Mucosa of rectum (tissue), 2 donors: ENCODE data around the gene ATP13A1.
"Not testable (repeated sequence)": the region's sequence is repeated elsewhere in the genome, so short reads cannot be mapped to it uniquely, and the experiment has no call there.

Experiments used
- H3K27ac ChIP-seq, 2 donors: one replicate each; pipeline ENCODE4 v1.7.0; 2013; ENCODE audit warnings: inconsistent platforms in 2 of 2, low read depth in 2 of 2, low read length in 2 of 2
- H3K27me3 ChIP-seq, 2 donors: one replicate each; pipeline ENCODE4 v1.7.0; 2013; ENCODE audit warnings: low read length in 2 of 2; ENCODE audit not compliant: control insufficient read depth in 2 of 2, insufficient read depth in 2 of 2
- H3K36me3 ChIP-seq, 2 donors: one replicate each; pipeline ENCODE4 v1.7.0; 2013; ENCODE audit warnings: low read length in 2 of 2; ENCODE audit not compliant: control insufficient read depth in 2 of 2, insufficient read depth in 2 of 2
- H3K4me1 ChIP-seq, 2 donors: one replicate each; pipeline ENCODE4 v1.7.0; 2013; ENCODE audit warnings: low read length in 2 of 2, mild to moderate bottlenecking in 1 of 2; ENCODE audit not compliant: control insufficient read depth in 2 of 2, insufficient read depth in 2 of 2
- H3K4me3 ChIP-seq, 2 donors: one replicate each; pipeline ENCODE4 v1.7.0; 2013; ENCODE audit warnings: low read length in 2 of 2
- H3K9ac ChIP-seq, 2 donors: one replicate each; pipeline ENCODE4 v1.7.0; 2013; ENCODE audit warnings: low read length in 2 of 2, low read depth in 1 of 2, mild to moderate bottlenecking in 1 of 2
- H3K9me3 ChIP-seq, 2 donors: one replicate each; pipeline ENCODE4 v1.7.0; 2013; ENCODE audit warnings: low read length in 2 of 2; ENCODE audit not compliant: control insufficient read depth in 2 of 2
- donor health status: healthy.
- donor health status: Normal muscosa, but diverticular disease.

ATP13A1 gene

DNA sequence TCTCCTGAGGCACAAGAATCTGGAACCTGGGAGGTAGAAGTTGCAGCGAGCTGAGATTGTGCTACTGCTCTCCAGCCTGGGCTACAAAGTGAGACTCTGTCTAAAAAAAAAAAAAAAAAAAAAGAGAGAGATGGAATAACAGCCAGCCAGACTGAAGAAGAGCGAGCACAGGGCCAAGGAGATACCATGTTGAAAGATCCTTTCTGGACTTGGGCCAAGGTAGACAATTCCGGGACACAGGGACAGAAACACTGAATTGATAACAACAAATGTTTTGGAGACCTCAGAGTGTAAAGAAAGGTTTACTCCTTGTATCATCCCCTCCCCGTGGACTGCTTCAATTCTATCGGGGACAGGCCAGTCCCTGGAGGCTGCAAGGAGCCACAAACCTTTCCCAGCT is 40.1 kb downstream of the ATP13A1 start:
- Histone ChIP-seq H3K27me3 (no peaks in the 10 kb centered on the region), H3K36me3 (peaks cover 4 to 6% of the 10 kb centered on the region in 2 donors), H3K9me3 (no peaks in the 10 kb centered on the region), H3K27ac (no peak overlapping the region), H3K4me3 (no peak overlapping the region), H3K9ac (no peak overlapping the region), H3K4me1 (peaks cover 5 to 16% of the 10 kb centered on the region in 2 donors)

- H3K4me1 ChIP-seq, result peaks cover 7 to 12% of the 10 kb centered on the region in 2 donors
- H3K9me3 ChIP-seq, result no peaks in the 10 kb centered on the region
- no peak overlapping the region for H3K27ac ChIP-seq
- H3K4me3 ChIP-seq, result no peak overlapping the region
- H3K9ac ChIP-seq, result no peak overlapping the region
- no peaks in the 10 kb centered on the region for H3K27me3 ChIP-seq
- H3K36me3 ChIP-seq, result peaks cover 4 to 6% of the 10 kb centered on the region in 2 donors
Observed at GRCh38 chr19:19619849-19620210, 43.6 kb downstream of the ATP13A1 start.

DNA sequence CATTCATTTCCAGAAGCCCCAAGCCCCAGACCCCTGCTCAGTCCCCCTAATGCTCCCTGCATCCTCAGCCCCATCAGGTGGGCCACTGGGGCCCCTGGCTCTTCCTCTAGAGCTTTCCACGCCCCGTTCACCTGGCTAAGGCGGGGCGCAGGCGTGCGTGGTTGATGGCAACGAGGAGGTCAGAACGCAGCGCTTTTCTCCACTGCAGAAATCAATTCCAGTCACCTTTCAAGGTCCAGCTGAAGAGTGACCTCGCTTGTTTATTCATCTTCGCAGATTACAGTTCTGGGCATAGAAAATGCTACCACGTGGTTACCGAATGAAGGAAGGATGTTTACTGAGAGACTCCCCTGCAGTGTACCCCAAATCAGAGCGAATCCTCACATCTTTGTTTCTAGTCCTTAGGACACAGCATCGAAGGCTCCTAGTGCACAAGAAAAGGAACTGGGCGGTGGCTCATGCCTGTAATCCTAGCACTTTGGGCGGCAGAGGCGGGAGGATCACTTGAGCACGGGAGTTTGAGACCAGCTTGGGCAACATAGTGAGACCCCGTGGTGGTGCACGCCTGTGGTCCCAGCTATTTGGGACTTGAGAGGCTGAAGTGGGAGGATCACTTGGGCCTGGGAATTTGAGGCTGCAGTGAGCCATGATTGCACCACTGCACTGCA is 44.2 kb downstream of the ATP13A1 start:
- Histone ChIP-seq H3K4me3 (peak overlapping the region; percentile 64 to 70), H3K9ac (no peak overlapping the region), H3K27me3 (no peaks in the 10 kb centered on the region), H3K27ac (no peak overlapping the region), H3K36me3 (peaks cover 4 to 5% of the 10 kb centered on the region in 2 donors), H3K4me1 (peaks cover 7 to 12% of the 10 kb centered on the region in 2 donors), H3K9me3 (no peaks in the 10 kb centered on the region)

- Histone ChIP-seq H3K4me3 (peak within 1 kb of the TSS; percentile 67 to 70), H3K9ac (peak within 1 kb of the TSS; percentile 32 to 79), H3K27ac (peak within 1 kb of the TSS in 1 of 2 donors; percentile 9), H3K36me3 (no peaks in the 10 kb centered on the region), H3K9me3 (no peaks in the 10 kb centered on the region), H3K27me3 (no peaks in the 10 kb centered on the region), H3K4me1 (peaks cover 10 to 17% of the 10 kb centered on the region in 2 donors)
Observed at GRCh38 chr19:19618219-19619051, 45.0 kb downstream of the ATP13A1 start, which contains the start of gene PBX4. Gene PBX4, minus strand, starts transcription at chr19:19618687. Its CDS starts 58 bp downstream, at chr19:19618629.

- no peaks in the 10 kb centered on the region for H3K9me3 ChIP-seq
- no peak overlapping the region for H3K4me3 ChIP-seq
- no peaks in the 10 kb centered on the region for H3K36me3 ChIP-seq
- H3K4me1 ChIP-seq, result peaks cover 10 to 19% of the 10 kb centered on the region in 2 donors
- H3K27me3 ChIP-seq, result no peaks in the 10 kb centered on the region
- no peak overlapping the region for H3K27ac ChIP-seq
- H3K9ac ChIP-seq, result no peak overlapping the region
Observed at GRCh38 chr19:19615086-19615485, 48.4 kb downstream of the ATP13A1 start.

- Histone ChIP-seq H3K36me3 (no peaks in the 10 kb centered on the region), H3K27ac (no peak overlapping the region), H3K4me3 (no peak overlapping the region), H3K9me3 (no peaks in the 10 kb centered on the region), H3K4me1 (peaks cover 7 to 11% of the 10 kb centered on the region in 2 donors), H3K9ac (no peak overlapping the region), H3K27me3 (no peaks in the 10 kb centered on the region)
Observed at GRCh38 chr19:19613506-19613905, 50.0 kb downstream of the ATP13A1 start.

DNA sequence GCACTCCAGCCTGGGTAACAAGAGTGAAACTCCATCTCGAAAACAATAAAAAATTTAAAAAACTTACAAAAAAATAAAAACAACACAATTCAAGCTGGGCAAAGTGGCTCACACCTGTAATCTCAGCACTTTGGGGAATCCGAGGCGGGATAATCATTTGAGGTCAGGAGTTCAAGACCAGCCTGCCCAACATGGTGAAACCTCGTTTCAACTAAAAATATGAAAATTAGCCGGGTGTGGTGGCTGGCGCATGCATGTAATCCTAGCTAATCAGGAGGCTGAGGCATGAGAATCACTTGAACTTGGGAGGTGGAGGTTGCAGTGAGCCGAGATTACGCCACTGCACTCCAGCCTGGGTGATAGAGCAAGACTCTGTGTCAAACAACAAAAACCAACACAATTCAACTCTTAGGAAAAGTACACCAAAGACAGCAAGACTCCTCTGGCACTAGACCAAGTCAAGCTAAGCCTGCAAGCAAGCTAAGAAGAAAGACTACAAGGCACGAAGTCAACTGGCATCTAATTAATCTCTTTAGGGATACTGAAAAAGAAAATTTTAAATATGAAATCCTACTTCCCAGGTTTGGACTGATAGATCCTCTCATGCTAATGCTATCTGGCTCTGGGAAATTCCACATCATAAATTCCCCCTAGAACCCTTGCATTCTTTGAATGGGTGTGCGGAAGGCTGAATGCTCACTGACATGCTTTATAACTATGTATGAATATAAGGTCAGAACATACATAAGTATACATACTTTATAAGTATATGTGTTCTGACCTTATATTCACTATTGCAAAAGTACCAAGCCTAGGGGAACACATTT is 52.9 kb downstream of the ATP13A1 start:
- no peaks in the 10 kb centered on the region for H3K9me3 ChIP-seq
- no peaks in the 10 kb centered on the region for H3K27me3 ChIP-seq
- no peak overlapping the region for H3K27ac ChIP-seq
- H3K4me1 ChIP-seq, result peaks cover 12 to 18% of the 10 kb centered on the region in 2 donors
- H3K9ac ChIP-seq, result no peak overlapping the region
- no peak overlapping the region for H3K4me3 ChIP-seq
- no peaks in the 10 kb centered on the region for H3K36me3 ChIP-seq

DNA sequence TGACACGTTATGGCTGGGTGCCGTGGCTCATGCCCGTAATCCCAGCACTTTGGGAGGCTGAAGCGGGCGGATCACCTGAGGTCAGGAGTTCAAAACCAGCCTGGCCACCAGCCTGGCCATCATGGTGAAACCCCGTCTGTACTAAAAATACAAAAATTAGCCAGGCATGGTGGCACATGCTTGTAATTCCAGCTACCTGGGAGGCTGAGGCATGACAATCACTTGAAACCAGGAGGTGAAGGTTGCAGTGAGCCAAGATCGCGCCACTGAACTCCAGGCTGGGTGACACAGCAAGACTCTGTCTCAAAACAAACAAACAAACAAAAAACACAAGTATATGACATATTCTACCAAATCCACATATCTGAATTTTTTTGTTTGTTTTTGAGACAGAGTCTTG is 56.8 kb downstream of the ATP13A1 start:
- H3K9me3 ChIP-seq, H3K4me3 ChIP-seq, H3K36me3 ChIP-seq, H3K27me3 ChIP-seq: not testable (repeated sequence)
- Histone ChIP-seq H3K4me1 (peaks cover 17 to 27% of the 10 kb centered on the region in 2 donors), H3K27ac (peak overlapping the region; percentile 83 to 84), H3K9ac (peak overlapping the region in 1 of 2 donors; percentile 39)

DNA sequence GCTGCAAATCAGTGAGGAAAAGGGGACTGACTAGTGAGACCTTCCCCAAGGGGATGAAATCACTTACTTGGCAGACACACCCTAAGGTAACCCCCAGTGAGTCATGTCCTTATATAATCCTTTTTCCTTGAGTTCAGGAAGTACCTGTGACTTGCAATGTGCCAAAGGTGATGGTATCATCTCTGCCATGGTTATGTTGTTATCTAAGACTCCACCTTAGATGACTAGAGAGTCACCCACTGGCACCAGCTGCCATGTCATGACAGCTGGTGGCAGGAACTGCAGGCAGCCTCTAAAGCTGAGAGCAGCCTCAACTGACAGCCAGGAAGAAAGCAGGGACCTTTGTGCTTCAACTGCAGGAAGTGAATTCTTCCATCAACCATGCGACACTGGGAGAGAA is 57.5 kb downstream of the ATP13A1 start:
- no peaks in the 10 kb centered on the region for H3K36me3 ChIP-seq
- H3K9me3 ChIP-seq, result no peaks in the 10 kb centered on the region
- H3K27ac ChIP-seq, result peak overlapping the region; percentile 83 to 84
- peaks cover 20 to 29% of the 10 kb centered on the region in 2 donors for H3K4me1 ChIP-seq
- peak overlapping the region; percentile 39 to 52 for H3K9ac ChIP-seq
- no peaks in the 10 kb centered on the region for H3K27me3 ChIP-seq
- H3K4me3 ChIP-seq, result no peak overlapping the region
